Measurements from ENCODE around the gene CTIF.
"Not testable (repeated sequence)": the region's sequence is repeated elsewhere in the genome, so short reads cannot be mapped to it uniquely, and the experiment has no call there.

The CTIF gene

DNA sequence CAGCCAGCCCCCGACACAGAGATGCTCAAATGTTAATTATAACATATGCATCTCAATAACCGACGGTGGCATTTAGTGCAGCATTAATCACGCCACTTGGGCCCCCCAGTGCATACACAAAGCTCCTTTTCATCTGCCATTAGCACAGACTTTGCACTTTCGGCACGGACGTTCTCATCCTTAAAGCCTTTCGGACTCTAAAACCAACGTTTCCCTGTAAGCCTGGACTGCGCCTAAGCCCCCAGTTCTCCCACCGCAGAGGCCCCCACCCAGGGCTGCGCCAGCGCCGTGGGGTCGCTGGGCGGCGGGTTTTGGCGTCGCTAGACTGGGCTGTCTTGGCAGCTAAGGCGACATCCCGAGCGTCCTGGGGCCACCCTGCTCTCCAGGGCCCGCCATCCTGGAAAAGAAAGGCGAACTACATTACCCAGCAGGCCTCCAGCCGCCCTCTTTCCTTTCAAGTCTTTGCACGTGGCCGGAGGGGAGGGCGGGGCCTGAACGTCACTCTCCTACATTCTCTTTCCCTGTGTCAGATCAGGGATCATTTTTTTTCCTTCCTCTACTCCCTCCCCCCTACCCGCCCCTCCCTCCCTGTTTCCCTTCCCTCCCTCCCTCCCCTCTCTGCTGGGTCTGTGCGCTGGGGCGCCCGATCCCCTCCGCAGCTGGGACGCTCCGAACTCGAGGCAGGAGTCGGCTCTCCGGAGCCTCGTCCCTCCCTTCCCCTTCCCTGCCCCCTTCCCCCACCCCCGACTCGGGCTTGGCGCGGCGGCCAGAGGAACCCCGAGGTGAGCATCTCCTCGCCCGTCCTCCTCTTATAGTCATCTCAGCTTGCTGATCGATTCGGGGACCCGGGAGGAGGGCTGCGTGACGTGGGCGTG, at the start of gene CTIF:
TSS of gene CTIF (plus strand) at position 501 of the 875 bp plus-strand sequence. CDS start 80,535 bp downstream, outside the sequence.
- DNase-seq (ENCODE audit: low read depth in 2 of 3, low spot score in 1 of 3) = peak; percentile 52 to 72 (median 61)

DNA sequence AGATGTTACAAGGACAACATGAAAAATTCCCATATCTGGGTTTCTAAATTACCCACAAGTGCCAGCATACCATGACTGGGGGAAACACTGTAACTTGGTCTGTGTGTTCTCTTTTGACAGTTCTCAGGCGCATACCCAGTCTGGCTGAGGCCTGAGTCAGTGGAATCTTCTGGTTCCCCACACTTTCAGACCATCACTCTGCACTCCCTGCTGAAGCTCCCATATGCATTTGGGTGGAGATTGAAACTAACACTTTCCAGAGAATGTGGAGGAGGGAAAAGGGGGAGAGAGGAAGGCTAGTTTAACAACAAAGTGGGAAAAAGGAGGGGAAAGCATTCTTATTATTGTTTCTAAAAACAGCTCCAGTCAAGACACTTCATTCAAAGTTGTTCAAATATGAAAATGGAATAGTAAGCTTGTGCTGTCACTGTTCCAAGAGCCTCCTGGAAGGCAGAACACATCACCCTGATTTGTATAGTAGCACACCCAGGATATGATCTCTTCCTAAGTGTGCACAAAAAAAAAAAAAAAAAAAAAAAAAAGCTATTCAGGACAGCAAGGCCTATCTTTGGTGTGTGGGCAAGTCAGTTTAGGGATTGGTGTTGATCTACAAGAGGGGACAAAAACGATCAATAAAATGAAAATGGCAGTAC, 48.1 kb upstream of the CTIF start:
- DNase-seq (ENCODE audit: low read depth in 2 of 3, low spot score in 1 of 3) = no peak

DNA sequence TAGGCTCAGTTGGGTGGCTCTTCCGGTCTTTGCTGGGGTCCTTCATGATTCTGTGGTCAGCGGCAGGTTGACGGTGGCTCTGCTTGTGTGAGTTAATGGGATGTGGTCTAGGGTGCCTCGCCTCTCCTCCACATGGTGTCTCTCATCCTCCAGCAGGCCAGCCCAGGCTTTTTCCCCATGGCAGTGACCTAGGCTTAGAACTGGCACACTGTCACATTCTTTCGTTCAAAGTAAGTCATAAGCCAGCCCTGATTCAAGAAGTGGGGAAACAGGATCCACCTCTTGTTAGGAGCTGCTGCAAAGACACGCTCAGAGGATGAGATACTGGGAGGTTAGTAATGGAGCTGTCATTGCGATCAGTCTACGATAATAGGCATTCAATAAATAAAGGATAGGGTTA, 46.0 kb upstream of the CTIF start:
- DNase-seq (ENCODE audit: low read depth in 2 of 3, low spot score in 1 of 3) = no peak

DNA sequence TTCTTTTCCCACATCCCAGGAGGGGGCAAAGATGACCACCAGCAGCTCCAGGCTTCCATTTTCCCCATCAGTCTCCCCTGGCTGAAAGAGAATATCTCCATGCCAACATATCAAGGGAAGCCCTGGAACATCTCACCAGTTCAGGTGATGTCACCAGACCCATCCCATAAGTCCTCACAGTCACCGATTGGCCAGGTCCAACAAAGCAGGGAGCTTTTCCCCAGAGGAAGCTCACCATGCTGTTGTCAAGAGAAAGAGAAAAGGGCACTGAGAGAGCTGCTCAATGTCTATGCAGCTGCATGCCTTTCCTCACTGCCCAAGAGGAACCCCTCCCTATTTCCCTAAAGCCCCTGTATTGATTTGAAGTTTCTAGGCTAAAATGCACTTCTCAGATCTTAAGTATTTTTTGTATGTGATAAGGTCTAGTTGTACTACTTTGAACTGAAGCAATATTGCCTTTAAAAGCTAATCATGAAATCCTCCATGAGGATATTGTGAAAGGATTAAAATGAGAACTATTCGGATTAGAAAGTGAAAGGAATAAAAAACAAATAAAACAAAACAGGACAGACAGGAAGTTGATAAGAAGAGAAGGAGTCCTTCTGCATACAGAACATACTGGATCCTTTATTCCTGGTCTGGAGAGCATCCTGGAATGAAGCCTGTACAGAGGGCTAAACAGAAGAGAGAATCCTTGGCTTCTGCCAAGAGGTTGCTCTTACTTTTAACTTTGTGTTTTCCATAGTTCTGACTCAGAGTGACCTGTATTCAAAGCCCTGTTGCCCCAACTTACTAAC, 45.2 kb upstream of the CTIF start:
- DNase-seq (ENCODE audit: low read depth in 2 of 3, low spot score in 1 of 3) = no peak

DNA sequence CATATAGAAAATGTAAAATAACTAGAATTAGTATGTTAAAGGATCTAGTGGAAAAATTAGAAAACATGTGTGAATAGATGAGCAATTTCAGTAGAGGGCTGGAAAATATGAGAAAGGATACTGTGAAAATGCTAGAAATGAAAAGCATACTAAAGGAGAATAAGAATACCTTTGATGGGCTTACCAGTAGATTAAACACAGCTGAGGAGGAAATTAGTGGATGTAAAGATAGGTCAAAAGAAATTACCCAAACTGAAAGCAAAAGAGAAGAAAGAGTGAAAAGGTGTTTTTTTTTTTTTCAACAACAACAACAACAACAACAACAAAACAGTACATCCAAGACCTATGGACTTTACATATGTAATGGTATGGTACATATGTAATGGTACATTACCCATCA, 41.0 kb upstream of the CTIF start:
- no peak for DNase-seq (ENCODE audit: low read depth in 2 of 3, low spot score in 1 of 3)

DNA sequence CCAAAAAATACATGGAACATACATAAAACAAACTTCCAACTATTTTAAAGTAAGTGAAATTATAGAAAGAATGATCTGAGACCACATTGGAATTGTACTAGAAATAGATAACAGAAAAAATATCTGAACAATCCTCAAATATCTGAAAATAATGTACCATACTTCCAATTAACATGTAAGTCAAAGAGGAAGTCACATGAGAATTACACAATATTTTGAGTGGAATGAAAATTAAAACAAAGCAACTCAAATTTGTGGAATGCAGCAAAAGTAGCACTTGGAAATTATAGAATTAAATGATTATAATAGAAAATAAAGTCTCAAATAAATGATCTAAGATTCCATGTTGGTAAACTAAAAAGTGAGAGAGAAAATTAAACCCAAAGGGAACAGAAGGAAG, 38.3 kb upstream of the CTIF start:
- DNase-seq (ENCODE audit: low read depth in 2 of 3, low spot score in 1 of 3) = no peak

DNA sequence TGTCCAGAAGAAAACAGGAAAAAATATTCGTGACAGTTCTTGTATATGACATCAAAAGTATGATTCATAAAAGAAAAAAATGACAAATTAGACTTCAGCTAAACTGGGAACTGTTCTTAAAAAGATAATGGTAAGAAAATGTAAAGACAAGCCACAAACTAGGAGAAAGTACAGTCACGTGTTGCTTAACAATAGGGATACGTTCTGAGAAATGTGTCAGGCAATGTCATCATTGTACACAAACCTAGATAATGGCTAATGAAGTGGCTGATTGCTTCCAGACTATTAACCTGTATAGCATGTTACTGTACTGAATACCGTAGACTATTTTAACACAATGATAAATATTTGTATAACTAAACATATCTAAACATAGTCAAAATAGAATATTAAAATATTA, 35.9 kb upstream of the CTIF start:
- DNase-seq (ENCODE audit: low read depth in 2 of 3, low spot score in 1 of 3) = no peak

DNA sequence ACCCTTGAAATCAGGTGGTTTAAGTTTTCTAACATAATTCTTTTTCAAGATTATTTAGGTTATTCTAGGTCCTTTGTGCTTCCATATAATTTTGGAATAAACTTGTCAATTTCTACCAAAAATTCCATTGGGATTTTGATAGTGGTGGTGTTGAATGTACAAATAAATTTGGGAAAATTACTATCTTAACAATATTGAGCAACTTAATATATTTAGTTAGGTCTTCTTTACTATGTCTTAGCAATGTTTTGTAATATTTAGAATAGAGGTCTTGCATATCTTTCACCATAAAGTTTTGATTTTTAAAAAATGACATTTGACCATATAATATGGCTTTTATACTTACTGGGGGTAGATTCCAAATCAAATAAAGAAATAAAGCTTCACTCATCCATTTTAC, 34.0 kb upstream of the CTIF start:
- DNase-seq (ENCODE audit: low read depth in 2 of 3, low spot score in 1 of 3) = no peak

DNA sequence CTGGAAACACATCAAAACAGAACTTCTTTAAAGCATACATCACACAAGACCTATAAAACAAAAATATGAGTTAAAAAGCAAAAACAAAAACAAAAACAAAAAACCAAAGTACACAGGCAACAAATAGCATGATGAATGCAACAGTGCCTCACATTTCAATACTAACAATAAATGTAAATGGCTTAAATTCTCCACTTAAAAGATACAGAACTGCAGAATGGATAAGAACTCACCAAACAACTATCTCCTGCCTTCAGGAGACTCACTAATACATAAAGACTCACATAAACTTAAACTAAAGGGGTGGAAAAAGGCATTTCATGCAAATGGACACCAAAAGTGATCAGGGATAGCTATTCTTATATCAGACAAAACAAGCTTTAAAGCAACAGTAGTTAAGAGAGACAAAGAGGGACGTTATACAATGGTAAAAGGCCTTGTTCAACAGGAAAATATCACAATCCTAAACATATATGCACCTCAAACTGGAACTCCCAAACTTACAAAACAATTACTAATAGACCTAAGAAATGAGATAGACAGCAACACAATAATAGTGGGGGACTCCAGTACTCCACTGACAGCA, 31.8 kb upstream of the CTIF start:
- not testable (repeated sequence) for DNase-seq (ENCODE audit: low read depth in 2 of 3, low spot score in 1 of 3)

DNA sequence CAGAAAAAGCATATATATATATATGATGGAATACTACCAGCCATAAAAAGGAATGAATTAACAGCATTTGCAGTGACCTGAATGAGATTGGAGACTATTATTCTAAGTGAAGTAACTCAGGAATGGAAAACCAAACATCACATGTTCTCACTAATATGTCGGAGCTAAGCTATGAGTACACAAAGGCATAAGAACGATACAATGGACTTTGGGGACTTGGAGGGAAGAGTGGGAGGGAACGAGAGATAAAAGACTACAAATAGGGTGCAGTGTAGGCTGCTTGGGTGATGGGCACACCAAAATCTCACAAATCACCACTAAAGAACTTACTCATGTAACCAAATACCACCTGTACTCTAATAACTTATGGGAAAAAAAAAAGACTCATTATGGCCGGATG, 26.3 kb upstream of the CTIF start:
- not testable (repeated sequence) for DNase-seq (ENCODE audit: low read depth in 2 of 3, low spot score in 1 of 3)

DNA sequence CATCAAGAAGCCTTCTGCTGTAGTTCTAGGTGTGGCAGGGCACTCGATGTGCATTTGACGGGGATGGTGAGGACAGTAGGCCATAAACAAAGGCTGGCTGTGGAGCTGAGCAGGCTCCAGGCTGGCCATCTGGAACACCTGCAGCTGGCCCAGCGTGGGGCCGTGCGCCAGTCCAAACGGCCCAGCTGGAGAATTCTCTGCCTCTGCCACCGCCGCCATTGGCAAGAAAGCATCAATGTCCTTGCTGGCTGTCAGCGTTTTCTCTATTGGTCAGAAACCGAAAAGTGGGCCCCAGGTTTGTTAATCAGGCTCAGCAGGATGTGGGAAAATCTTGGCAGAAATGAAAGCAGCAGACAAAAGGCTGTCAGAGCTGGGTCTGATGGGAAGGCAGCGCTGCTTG, 24.0 kb upstream of the CTIF start:
- DNase-seq (ENCODE audit: low read depth in 2 of 3, low spot score in 1 of 3) = no peak

DNA sequence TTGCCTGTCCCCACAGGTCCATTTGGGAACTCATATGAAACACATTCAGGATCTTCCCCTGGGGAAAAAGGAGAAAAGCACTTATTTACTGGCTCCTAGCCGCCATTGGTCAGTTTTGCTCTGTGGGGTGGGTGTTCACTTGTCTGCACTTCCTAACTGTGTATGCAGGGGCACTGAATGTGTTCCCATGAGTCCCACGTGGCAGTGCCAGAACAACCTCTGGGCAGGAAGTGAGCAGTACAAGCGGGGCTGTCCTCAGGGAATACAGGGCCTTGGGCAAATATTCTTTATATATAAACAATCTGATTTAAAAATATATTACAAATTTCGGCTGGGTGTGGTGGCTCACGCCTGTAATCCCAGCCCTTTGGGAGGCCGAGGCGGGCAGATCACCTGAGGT, 21.8 kb upstream of the CTIF start:
- DNase-seq (ENCODE audit: low read depth in 2 of 3, low spot score in 1 of 3) = no peak

DNA sequence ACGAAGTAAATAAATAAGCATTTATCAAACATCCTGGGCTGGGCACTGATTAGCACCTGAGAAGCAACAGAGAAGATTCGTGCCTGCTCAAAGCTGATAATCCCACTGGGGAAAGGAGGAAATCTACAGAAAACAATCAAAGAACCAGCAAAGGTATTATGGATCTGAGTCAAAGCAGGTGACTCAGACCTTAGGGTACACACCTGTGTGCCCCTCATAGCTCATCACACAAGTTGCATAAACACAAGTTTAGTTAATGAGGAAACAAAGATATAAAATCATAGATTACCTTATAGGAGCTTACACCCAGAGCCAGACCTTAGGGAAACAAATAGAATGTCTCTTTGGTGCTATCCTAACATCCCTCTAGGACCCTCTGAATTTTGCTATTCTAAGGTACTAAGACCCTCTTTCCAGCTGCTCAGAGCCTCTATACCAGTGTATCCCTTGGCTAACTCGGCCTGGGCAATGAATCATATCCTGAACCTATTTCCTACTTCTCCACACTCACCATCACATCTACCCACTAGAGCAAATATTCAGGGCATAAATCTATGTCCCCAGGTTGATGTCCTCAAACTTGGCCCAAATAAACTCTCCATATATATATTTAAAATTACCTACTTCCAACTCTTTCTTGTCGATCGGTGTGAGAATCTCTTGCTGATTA, 19.3 kb upstream of the CTIF start:
- no peak for DNase-seq (ENCODE audit: low read depth in 2 of 3, low spot score in 1 of 3)

DNA sequence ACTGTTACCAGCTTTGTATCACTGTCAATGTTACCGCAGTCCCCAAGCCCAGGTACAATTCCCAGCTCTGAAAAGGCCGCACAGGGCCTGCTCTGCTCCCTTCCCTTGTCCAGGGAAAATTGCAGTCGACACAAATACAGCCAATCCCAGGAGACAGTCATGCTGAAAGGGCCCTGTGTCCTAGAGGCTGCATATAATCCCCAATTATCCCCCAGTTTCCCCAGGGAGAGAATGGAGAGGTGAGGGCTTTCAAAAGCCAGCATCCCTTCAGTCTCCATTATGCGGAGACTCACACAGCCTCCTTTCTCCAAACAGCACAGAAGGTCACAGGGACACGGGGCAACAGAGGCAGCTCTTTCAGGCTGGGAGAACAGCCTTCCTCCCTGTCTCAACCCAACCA, 17.1 kb upstream of the CTIF start:
- DNase-seq (ENCODE audit: low read depth in 2 of 3, low spot score in 1 of 3) = no peak

DNA sequence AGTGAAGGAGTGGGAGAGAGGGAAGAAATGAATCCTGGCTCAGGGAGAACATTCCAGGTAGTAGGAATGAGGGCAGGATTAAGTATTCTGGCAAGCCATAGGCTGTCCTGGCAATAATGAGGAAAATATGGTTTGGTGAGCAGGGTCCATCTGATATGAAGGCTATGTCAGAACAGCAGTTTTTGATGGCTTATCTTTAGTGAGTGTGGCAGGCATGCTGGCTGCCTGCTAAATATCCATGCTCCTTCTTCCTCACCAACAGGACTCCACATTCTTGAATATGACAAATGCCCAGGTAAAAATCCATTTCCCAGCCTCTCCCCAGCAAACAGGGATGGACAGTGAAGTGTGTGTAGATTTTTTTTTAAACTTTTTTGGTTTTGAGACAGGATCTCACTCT, 13.2 kb upstream of the CTIF start:
- DNase-seq (ENCODE audit: low read depth in 2 of 3, low spot score in 1 of 3) = no peak

DNA sequence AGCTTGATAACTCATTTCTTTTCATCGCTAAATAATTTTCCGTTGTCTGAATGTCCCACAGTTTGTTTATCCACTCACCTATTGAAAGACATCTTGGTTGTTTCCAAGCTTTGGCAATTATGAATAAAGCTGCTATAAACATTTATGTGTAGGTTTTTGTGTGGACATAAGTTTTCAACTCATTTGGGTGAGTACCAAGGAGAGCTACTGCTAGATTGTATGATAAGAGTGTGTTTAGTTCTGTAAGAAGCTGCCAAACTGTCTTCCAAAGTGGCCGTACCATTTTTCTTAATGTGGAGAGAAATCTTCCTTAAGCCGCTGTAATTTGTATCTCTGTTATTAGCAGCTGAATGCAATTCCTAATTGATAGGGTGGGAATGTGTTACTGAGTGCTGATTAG, 11.4 kb upstream of the CTIF start:
- no peak for DNase-seq (ENCODE audit: low read depth in 2 of 3, low spot score in 1 of 3)

DNA sequence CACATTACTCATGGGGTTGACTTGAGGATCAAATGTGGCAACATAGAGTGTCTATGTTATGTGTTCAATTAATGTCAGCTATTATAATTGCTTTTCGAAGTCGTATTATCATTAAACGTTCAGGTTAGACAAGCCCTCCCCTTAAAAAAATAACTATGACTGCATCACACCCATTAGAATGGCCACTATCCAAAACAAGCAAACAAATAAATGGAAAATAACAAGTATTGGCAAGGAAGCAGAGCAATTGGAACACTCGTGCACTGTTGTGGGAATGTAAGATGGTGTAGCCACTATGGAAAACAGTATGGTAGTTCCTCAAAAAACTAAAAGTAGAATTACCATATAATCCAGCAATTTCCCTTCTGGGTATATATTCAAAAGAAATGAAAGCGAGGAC, 10.0 kb upstream of the CTIF start:
- DNase-seq (ENCODE audit: low read depth in 2 of 3, low spot score in 1 of 3) = no peak

DNA sequence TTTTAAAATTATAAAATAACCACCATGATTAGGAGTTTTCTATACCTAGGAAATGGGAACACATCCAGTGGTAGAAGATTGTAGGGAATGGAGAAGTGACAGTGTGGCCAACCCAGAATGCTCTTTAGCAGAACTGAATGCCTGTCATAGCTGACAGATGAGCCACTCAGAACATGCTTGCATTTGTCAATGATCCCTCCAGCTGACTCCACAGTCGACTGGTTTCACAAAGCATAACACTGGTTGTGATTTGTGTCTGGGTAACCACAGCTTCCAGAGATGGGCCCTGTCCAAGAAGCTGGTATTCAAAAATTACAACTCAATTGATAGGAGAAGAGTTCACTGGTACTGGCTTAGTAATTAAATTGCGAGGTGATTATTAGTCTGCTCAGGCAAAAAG, 9.0 kb upstream of the CTIF start:
- DNase-seq (ENCODE audit: low read depth in 2 of 3, low spot score in 1 of 3) = no peak

DNA sequence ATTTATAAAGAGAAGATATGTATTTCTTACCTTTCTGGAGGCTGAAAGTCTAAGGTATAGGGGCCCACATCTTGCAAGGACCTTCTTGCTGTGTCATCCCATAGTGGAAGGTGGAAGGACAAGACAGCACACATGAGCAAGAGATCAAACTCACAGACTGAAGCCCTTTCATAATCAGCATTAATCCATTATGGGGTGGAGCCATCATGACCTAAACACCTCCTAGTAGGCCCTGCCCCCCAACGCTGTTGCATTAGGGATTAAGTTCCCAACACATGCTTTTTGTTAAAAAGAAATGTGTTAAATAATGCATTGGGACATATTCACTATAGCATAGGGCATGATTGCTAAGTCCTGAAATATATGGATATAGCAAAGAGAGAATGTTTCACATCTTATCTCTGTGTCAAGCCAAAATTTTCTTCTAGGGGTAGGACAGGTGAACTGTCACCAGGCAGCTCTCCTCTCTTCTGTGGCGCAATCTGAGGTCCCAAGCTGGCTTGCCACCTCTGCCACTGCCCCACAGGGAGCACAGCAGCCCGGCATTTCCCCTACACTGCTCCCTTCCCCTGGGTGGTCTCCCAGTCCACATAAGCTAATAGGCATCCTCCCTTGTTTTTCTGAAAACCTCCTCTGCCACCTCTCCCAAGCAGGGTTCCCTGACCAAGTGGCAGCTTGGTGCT, 8.3 kb upstream of the CTIF start:
- no peak for DNase-seq (ENCODE audit: low read depth in 2 of 3, low spot score in 1 of 3)

DNA sequence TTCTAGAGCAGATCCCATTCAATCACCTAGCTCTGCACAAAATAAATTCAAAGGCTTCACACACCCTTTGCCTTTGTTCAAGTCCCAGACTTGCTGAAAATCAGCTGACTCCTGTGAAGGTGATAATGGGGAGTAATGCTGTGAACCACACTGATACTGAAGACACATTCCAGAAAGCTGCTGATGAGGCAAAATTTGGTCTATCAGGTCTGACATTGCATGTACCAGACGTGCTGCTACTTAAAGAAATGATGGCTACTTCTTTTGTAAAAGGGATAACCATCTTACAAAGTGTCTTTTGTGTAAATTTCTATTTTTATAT, 7.8 kb upstream of the CTIF start:
- no peak for DNase-seq (ENCODE audit: low read depth in 2 of 3, low spot score in 1 of 3)

DNA sequence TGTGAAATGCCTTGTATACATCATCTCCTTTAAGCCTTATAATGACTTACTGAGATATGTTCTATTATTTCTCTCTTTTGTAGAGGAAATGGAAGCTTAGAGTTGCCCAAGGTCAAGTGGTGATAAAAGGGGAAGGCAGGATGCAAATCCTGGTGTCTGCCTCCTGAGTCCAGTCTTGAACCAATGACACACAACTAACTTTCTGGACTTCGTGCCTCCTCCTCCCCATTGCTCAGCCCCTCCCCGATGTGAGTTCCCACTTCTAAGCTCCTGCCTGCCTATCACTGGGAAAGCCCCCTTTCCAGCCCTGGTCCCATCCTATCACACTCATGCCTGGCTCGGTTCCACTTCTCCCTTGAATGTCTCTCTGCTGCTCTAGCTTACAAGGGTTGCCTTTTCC, 6.9 kb upstream of the CTIF start:
- DNase-seq (ENCODE audit: low read depth in 2 of 3, low spot score in 1 of 3) = no peak

All from stimulated activated CD4-positive, alpha-beta T cell treated with anti-CD3 and anti-CD28 coated beads, Interleukin-12 subunit alpha, Interleukin-12 subunit beta, amount 100 ng/mL, for 48 hours (primary cell).